Hepatocyte (in vitro differentiated cells): ENCODE results near the gene RMDN2. TPM values are rescaled to one million over a fixed set of nuclear protein-coding genes. Genes with fewer than 3 reads are reported as not detected.

Experiments
- DNase-seq: peaks from one replicate; pipeline ENCODE4 v3.0.0-alpha.2; 2016; ENCODE audit warnings: low spot score
- H2AFZ ChIP-seq: fragments of 200-600 bp; sonication (generic); 2 replicates; pipeline ENCODE4 v1.6.0; 2016; ENCODE audit warnings: antibody characterized with exemption, mild to moderate bottlenecking
- H3K27ac ChIP-seq: fragments of 200-600 bp; sonication (generic); 2 replicates; pipeline ENCODE4 v1.5.1; 2016; ENCODE audit warnings: mild to moderate bottlenecking
- H3K27me3 ChIP-seq: fragments of 200-600 bp; sonication (generic); 2 replicates; pipeline ENCODE4 v1.6.1; 2016
- H3K36me3 ChIP-seq: fragments of 200-600 bp; sonication (generic); replicated peaks from 2 replicates; pipeline ENCODE4 v1.5.1; 2016; ENCODE audit warnings: low read depth; ENCODE audit not compliant: insufficient read depth
- H3K4me1 ChIP-seq: fragments of 200-600 bp; sonication (generic); 2 replicates; pipeline ENCODE4 v1.5.1; 2016; ENCODE audit warnings: mild to moderate bottlenecking, moderate library complexity; ENCODE audit not compliant: insufficient read depth
- H3K4me2 ChIP-seq: fragments of 200-600 bp; sonication (generic); 2 replicates; pipeline ENCODE4 v1.6.0; 2016
- H3K4me3 ChIP-seq: fragments of 200-600 bp; sonication (generic); 2 replicates; pipeline ENCODE4 v1.5.1; 2016; ENCODE audit warnings: mild to moderate bottlenecking
- H3K79me2 ChIP-seq: fragments of 200-600 bp; sonication (generic); 2 replicates; pipeline ENCODE4 v1.6.0; 2017; ENCODE audit warnings: mild to moderate bottlenecking
- H3K9me2 ChIP-seq: fragments of 200-600 bp; sonication (generic); replicated peaks from 2 replicates; pipeline ENCODE4 v1.6.0; 2017; ENCODE audit warnings: mild to moderate bottlenecking; ENCODE audit not compliant: insufficient read depth
- H3K9me3 ChIP-seq: fragments of 200-600 bp; sonication (generic); 2 replicates; pipeline ENCODE4 v1.5.1; 2016; ENCODE audit warnings: low read depth, mild to moderate bottlenecking
- H4K20me1 ChIP-seq: fragments of 200-600 bp; sonication (generic); 2 replicates; pipeline ENCODE4 v1.6.0; 2016; ENCODE audit warnings: mild to moderate bottlenecking; ENCODE audit not compliant: insufficient read depth, poor library complexity, severe bottlenecking
- EZH2 ChIP-seq: fragments of 200-600 bp; sonication (generic); IDR thresholded peaks from 2 replicates; pipeline ENCODE4 v1.6.1; 2016; ENCODE audit warnings: antibody characterized with exemption, mild to moderate bottlenecking, borderline replicate concordance
- EZH2phosphoT487 ChIP-seq: fragments of 200-600 bp; sonication (generic); IDR thresholded peaks from one replicate; pipeline ENCODE4 v1.6.1; 2018; ENCODE audit warnings: antibody characterized with exemption, mild to moderate bottlenecking, low read depth, moderate library complexity; ENCODE audit not compliant: unreplicated experiment, severe bottlenecking
- WGBS: methylation state at CpG from one replicate; pipeline ENCODE4 v1.1.6; 2016; ENCODE audit warnings: low lambda C conversion rate; ENCODE audit errors: missing lambda C conversion rate; 5-methylcytosine and 5-hydroxymethylcytosine counted together
- polyA plus RNA-seq: library from polyadenylated mRNA; unstranded; fragments of >200 nt; fragmentation: Nextera tagmentation; extraction: Ambion mirVana; gene quantifications from 2 replicates; pipeline ENCODE4 v1.2.1, GENCODE V29; 2016
- total RNA-seq: library from RNA; depleted of rRNA; stranded (reverse); fragments of >200 nt; gene quantifications from 2 replicates; pipeline ENCODE4 v1.2.3, GENCODE V29; 2014
- TF ChIP-seq, protein P1 (sequence below): fragments of 200-600 bp; sonication (generic); IDR thresholded peaks from 2 replicates; pipeline ENCODE4 v1.5.1; 2016; ENCODE audit warnings: antibody characterized with exemption, mild to moderate bottlenecking; ENCODE audit not compliant: poor library complexity

The RMDN2 gene
- total and polyA plus RNA-seq, 2 experiments from 2014 or later: 9.3 to 14.6 TPM

DNA sequence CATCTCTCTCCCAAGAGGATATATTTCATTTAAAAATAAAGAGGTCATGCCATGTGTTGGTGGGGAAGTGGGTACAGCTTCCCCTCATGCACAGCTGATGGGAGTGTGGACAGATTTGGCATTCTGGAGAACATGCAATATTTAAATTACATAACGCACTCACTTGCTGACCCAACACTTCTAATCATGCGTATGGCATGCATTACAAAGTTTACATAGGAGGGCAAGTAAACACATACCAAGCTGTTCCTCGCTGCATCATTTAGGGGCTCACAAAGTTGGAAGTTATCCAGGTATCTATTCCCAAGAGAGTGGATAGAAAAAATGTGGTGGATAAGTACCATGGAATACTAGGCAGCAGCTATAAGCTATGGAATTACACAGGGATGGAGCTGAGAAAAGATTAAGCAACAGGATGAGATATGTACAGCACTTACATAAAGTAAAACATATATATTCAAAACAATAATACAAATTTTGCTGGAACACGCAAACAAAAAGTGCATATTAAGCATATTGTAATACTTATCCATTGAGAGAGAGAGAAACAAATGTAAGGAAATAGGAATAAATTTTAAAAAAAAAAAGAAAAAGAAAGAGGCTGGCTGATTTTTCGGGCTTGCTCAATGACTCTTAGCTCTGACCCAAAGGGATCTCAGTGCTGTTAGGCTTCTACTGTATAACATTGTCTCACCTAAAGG lies 139.9 kb downstream of the RMDN2 start:
- Histone ChIP-seq H3K27ac (no peak overlapping the region), H3K27me3 (no peaks in the 10 kb centered on the region), H2AFZ (no peak overlapping the region), H3K9me3 (no peaks in the 10 kb centered on the region), H3K4me1 (no peaks in the 10 kb centered on the region), H3K4me2 (no peak overlapping the region), H3K36me3 (no peaks in the 10 kb centered on the region), H4K20me1 (no peaks in the 10 kb centered on the region), H3K79me2 (no peaks in the 10 kb centered on the region), H3K4me3 (no peak overlapping the region), H3K9me2 (no peaks in the 10 kb centered on the region)
- no peak for TF ChIP-seq EZH2phosphoT487
- no peak for TF ChIP-seq EZH2
- TF ChIP-seq, protein P1, sequence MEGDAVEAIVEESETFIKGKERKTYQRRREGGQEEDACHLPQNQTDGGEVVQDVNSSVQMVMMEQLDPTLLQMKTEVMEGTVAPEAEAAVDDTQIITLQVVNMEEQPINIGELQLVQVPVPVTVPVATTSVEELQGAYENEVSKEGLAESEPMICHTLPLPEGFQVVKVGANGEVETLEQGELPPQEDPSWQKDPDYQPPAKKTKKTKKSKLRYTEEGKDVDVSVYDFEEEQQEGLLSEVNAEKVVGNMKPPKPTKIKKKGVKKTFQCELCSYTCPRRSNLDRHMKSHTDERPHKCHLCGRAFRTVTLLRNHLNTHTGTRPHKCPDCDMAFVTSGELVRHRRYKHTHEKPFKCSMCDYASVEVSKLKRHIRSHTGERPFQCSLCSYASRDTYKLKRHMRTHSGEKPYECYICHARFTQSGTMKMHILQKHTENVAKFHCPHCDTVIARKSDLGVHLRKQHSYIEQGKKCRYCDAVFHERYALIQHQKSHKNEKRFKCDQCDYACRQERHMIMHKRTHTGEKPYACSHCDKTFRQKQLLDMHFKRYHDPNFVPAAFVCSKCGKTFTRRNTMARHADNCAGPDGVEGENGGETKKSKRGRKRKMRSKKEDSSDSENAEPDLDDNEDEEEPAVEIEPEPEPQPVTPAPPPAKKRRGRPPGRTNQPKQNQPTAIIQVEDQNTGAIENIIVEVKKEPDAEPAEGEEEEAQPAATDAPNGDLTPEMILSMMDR: no peak
- DNase-seq: no peak
- 82% methylated on average over 5 of the region's 5 CpGs for WGBS

DNA sequence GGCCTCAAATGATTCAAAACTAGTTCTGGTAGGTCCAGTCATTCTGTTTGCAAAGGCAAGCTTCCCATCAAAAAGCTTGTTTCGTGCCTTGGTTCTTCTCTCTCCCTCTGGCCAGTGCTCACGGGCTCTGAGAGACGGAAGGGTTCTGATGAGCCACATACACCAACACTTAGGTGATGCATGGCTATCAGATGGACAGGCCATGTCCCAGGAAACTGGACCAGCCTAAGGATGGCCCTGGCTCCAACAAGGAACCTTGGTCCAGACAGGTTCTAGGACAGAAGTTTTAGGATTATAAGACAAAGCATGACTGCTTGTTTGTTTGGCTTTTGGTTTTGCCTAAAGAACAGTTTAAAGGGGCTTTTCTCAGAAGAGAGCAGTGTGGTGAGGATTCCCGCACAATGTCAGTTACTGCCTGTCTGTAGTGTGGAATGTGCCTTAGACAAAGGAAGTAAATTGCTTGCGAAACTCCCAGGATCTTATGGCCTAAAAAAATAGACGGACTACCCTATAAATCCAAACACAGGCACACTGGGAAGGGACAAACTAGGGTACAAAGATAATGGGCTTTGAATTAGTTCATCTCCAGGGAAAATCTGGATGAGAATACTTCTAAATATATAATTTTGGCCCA lies 140.5 kb downstream of the RMDN2 start:
- 86% methylated on average over 6 of the region's 6 CpGs for WGBS
- H3K36me3 ChIP-seq: no peaks in the 10 kb centered on the region
- no peak overlapping the region for H3K4me2 ChIP-seq
- H3K79me2 ChIP-seq: no peaks in the 10 kb centered on the region
- H3K27ac ChIP-seq: no peak overlapping the region
- no peaks in the 10 kb centered on the region for H3K9me3 ChIP-seq
- no peaks in the 10 kb centered on the region for H3K27me3 ChIP-seq
- H2AFZ ChIP-seq: no peak overlapping the region
- no peaks in the 10 kb centered on the region for H3K9me2 ChIP-seq
- DNase-seq: no peak
- H4K20me1 ChIP-seq: no peaks in the 10 kb centered on the region
- TF ChIP-seq, protein P1: no peak
- TF ChIP-seq EZH2: no peak
- no peak for TF ChIP-seq EZH2phosphoT487
- no peaks in the 10 kb centered on the region for H3K4me1 ChIP-seq
- no peak overlapping the region for H3K4me3 ChIP-seq

DNA sequence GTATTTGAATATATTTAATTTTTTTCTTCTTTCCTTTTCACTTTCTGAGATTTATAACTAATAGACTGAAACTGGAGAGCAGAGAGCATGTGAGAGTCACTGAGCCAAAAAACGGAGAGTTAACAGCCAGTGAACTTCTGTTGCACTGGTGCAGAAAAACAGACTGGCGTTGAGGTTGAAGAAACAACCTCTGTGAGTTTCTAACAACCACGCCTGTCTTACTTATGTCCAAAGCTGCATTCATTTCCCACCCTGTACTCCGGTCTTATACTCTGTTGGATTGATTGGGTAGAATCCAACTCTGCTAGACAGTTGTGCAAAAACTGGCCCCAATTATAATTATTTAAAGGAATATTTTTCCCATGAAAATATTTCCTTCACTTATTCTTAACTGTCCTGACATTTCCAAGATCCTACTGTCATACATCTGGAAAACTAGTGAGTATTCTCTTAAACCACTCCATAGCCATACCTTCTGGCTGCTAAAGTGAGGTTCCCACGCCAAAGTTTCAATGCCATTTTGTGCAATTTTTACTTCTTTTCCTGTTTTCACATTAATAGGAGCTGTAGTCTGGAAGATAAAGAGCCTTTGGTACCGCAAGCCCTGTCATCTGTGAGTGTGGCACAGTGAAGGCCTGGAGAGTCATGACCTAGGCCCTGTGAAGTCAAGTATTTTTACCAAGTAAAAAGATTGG lies 141.5 kb downstream of the RMDN2 start:
- H3K9me3 ChIP-seq: no peaks in the 10 kb centered on the region
- H3K27ac ChIP-seq: no peak overlapping the region
- no peaks in the 10 kb centered on the region for H3K4me1 ChIP-seq
- 90% methylated on average over 6 of the region's 6 CpGs for WGBS
- DNase-seq: no peak
- H3K36me3 ChIP-seq: no peaks in the 10 kb centered on the region
- no peak overlapping the region for H3K4me2 ChIP-seq
- H3K9me2 ChIP-seq: no peaks in the 10 kb centered on the region
- H3K4me3 ChIP-seq: no peak overlapping the region
- no peaks in the 10 kb centered on the region for H4K20me1 ChIP-seq
- H3K27me3 ChIP-seq: no peaks in the 10 kb centered on the region
- H3K79me2 ChIP-seq: no peaks in the 10 kb centered on the region
- TF ChIP-seq, protein P1: no peak
- TF ChIP-seq EZH2 (no peak), EZH2phosphoT487 (no peak)
- no peak overlapping the region for H2AFZ ChIP-seq

Other genes starting within 250 kb of the RMDN2 start
- 23.2 and 28.9 TPM in 2 replicates for gene CYP1B1, start 150.9 kb downstream of the RMDN2 start, total RNA-seq
- gene CYP1B1, start 150.9 kb downstream of the RMDN2 start, polyA plus RNA-seq: 32.7 and 38.5 TPM in 2 replicates